Right lobe of liver (tissue), 5 donors: ENCODE measurements around the gene UBE2M. TPM values are rescaled to one million over a fixed set of nuclear protein-coding genes. Genes with fewer than 3 reads are reported as not detected.

Experiments used
- microRNA-seq, 2 donors: library from miRNA; unstranded; fragments of <30 nt; microRNA quantifications; one replicate each; pipeline ENCODE4, GENCODE V29; 2019 to 2020
- small RNA-seq, 2 experiments: library from RNA; depleted of rRNA; stranded (forward); fragments of <200 nt; gene quantifications; one replicate each; pipeline ENCODE3, GENCODE V24; 2016
- total RNA-seq, 6 experiments: library from RNA; depleted of rRNA in 2 of 6; stranded (reverse); fragments of >200 nt in 2 of 6; fragmentation: NEBNext Ultra II Directional in 3 of 6; extraction: Animal tissue kit (Norgen Biotek cat#: 25700) in 3 of 6; gene quantifications; one replicate each; pipeline versions ENCODE4 v1.1.0 to v1.2.4, GENCODE V29; 2016 to 2023
- donor health status: DM: no; HTN: no; CAD: no.
- donor health status: DM: no; HTN: no; CAD: no.
- donor health status: DM: no; HTN: yes; CAD: no.
- donor health status: DM: no; HTN: yes; CAD: no.

The UBE2M gene
- total RNA-seq, 6 experiments from 2014 or later = 16.0 to 23.5 (median 20.7) TPM

Small RNA genes within 50 kb of the gene (microRNA-seq; reads per million reads assigned to microRNA genes)
- gene MIR6807 = 0 to 0.29 reads per million in 2 donors

Small RNA genes within 50 kb of the gene (small RNA-seq; reads per million reads assigned to genes)
- gene MIR6807 (0 reads per million in 2 experiments), gene RN7SL525P (0 reads per million in 2 experiments)

Other genes starting within 250 kb of the UBE2M start
- gene ZSCAN22, start 231.6 kb downstream of the UBE2M start, total RNA-seq = 1 to 10 TPM; 1.7 to 2.9 (median 2.1) TPM
- gene A1BG, start 205.1 kb downstream of the UBE2M start, total RNA-seq = 1,000 to 10,000 TPM in 4 of 6 experiments, 100 to 1,000 TPM in 2; 897 to 2,313 (median 1,164) TPM
- gene ZNF497, start 195.9 kb downstream of the UBE2M start, total RNA-seq = 1 to 10 TPM in 5 of 6 experiments, under 1 TPM in 1; 0.73 to 3.1 (median 1.7) TPM
- gene ZNF837, start 177.6 kb downstream of the UBE2M start, total RNA-seq = 1 to 10 TPM; 1.7 to 3.9 (median 2.4) TPM
- gene RPS5, start 171.3 kb downstream of the UBE2M start, total RNA-seq = 100 to 1,000 TPM; 274 to 637 (median 304) TPM
- gene RNF225, start 163.0 kb downstream of the UBE2M start, total RNA-seq = not detected
- 10 to 100 TPM in 1 of 6 experiments, 1 to 10 TPM in 5; 5.6 to 12.1 (median 6.6) TPM for gene ZNF584, start 150.0 kb downstream of the UBE2M start, total RNA-seq
- 1 to 10 TPM in 3 of 6 experiments, under 1 TPM in 3; 0.75 to 2.8 (median 1.0) TPM for gene ZNF132, start 118.5 kb downstream of the UBE2M start, total RNA-seq
- 1 to 10 TPM; 2.9 to 3.3 (median 2.9) TPM for gene ZNF324B, start 107.0 kb downstream of the UBE2M start, total RNA-seq
- 1 to 10 TPM; 2.9 to 4.9 (median 3.8) TPM for gene ZNF324, start 91.5 kb downstream of the UBE2M start, total RNA-seq
- 1 to 10 TPM; 1.4 to 5.4 (median 4.1) TPM for gene ZNF446, start 82.3 kb downstream of the UBE2M start, total RNA-seq
- gene SLC27A5, start 46.6 kb downstream of the UBE2M start, total RNA-seq = 100 to 1,000 TPM; 107 to 737 (median 366) TPM
- gene ZBTB45, start 38.8 kb downstream of the UBE2M start, total RNA-seq = 1 to 10 TPM; 3.5 to 4.8 (median 4.3) TPM
- gene TRIM28, start 14.5 kb downstream of the UBE2M start, total RNA-seq = 100 to 1,000 TPM in 3 of 6 experiments, 10 to 100 TPM in 3; 75.4 to 106 (median 94.7) TPM
- gene CHMP2A, start 3.5 kb downstream of the UBE2M start, total RNA-seq = 10 to 100 TPM; 62.1 to 90.9 (median 70.7) TPM
- 10 to 100 TPM in 5 of 6 experiments, 1 to 10 TPM in 1; 8.2 to 19.9 (median 14.1) TPM for gene MZF1, start 14.7 kb upstream of the UBE2M start, total RNA-seq